Endothelial cell of umbilical vein (primary cell): Measurements from ENCODE around the gene PPP1R12C. TPM values are rescaled to one million over a fixed set of nuclear protein-coding genes. Genes with fewer than 3 reads are reported as not detected.

Experiments
- BruUV-seq: library from RNA; stranded (reverse); fragments of 400-500 nt; replicated peaks from 2 replicates; lab custom pipeline; 2021; lab: Mats Ljungman, UMichigan
- CTCF ChIA-PET: fragments of 300-600, 350-600 bp; sonication (Branson Sonifier 250); formaldehyde crosslinking; loops from one replicate; lab custom pipeline; 2021; ENCODE audit warnings: antibody characterized with exemption, inconsistent platforms; lab: Charles Lee
- POLR2A ChIA-PET: fragments of 300-600, 350-600 bp; sonication (Branson Sonifier 250); formaldehyde crosslinking; loops from one replicate; lab custom pipeline; 2021; ENCODE audit warnings: antibody characterized with exemption, inconsistent platforms; lab: Charles Lee
- DNase-seq: peaks from one replicate; pipeline ENCODE4 v3.0.0-alpha.2; 2011; ENCODE audit warnings: low read depth, low spot score
- FAIRE-seq: peaks from 2 replicates; lab custom pipeline; 2011; peaks lifted over from hg19 to GRCh38; lab: Jason Lieb, UNC
- H2AFZ ChIP-seq: 2 replicates; pipeline ENCODE4 v1.6.0; 2012; ENCODE audit warnings: low read depth, low read length, control low read depth, inconsistent platforms
- H3K27ac ChIP-seq: 2 replicates; pipeline ENCODE4 v1.5.1; 2011; ENCODE audit warnings: low read depth, mild to moderate bottlenecking, control low read depth, low read length, moderate library complexity; ENCODE audit not compliant: insufficient read depth
- H3K27me3 ChIP-seq, 2 experiments: 2 replicates each; pipeline versions ENCODE4 v1.6.0 to v1.6.1; 2011; ENCODE audit warnings: low read length in 2 of 2, mixed read lengths in 1 of 2; ENCODE audit not compliant: control insufficient read depth in 2 of 2, insufficient read depth in 2 of 2
- H3K36me3 ChIP-seq, 2 experiments: 2 replicates in 1 of 2; 3 replicates in 1 of 2; pipeline ENCODE4 v1.5.1; 2011; ENCODE audit warnings: low read length in 2 of 2, mild to moderate bottlenecking in 1 of 2, moderate library complexity in 1 of 2; ENCODE audit not compliant: control insufficient read depth in 2 of 2, insufficient read depth in 2 of 2; ENCODE audit errors: extremely low read depth in 1 of 2
- H3K4me1 ChIP-seq: 3 replicates; pipeline ENCODE4 v1.5.1; 2011; ENCODE audit warnings: mild to moderate bottlenecking, low read length; ENCODE audit not compliant: control insufficient read depth, insufficient read depth; ENCODE audit errors: extremely low read depth
- H3K4me2 ChIP-seq: 2 replicates; pipeline ENCODE4 v1.6.1; 2011; ENCODE audit warnings: low read length, control low read depth, mixed read lengths; ENCODE audit not compliant: insufficient read depth
- H3K4me3 ChIP-seq, 3 experiments: fragments of 200-600 bp in 1 of 3; sonication (generic), shearing (Covaris generic) in 1 of 3; replicated peaks in 1 of 3; 2 replicates each; pipeline ENCODE4 v1.5.1; 2011 to 2016; ENCODE audit warnings: control low read depth in 3 of 3, low read length in 3 of 3, mild to moderate bottlenecking in 2 of 3, inconsistent platforms in 1 of 3, low read depth in 1 of 3, moderate library complexity in 1 of 3; ENCODE audit not compliant: insufficient read depth in 1 of 3
- H3K79me2 ChIP-seq: 2 replicates; pipeline ENCODE4 v1.6.0; 2012; ENCODE audit warnings: low read length, inconsistent platforms; ENCODE audit not compliant: control insufficient read depth, insufficient read depth
- H3K9ac ChIP-seq: replicated peaks from 2 replicates; pipeline ENCODE3; 2011; ENCODE audit warnings: low read length, control low read depth; ENCODE audit not compliant: insufficient read depth; ENCODE audit errors: extremely low read depth
- H3K9me1 ChIP-seq: replicated peaks from 3 replicates; pipeline ENCODE4 v1.6.0; 2011; ENCODE audit warnings: mild to moderate bottlenecking, low read length; ENCODE audit not compliant: control insufficient read depth, insufficient read depth; ENCODE audit errors: extremely low read depth
- H3K9me3 ChIP-seq: replicated peaks from 2 replicates; pipeline ENCODE4 v1.5.1; 2012; ENCODE audit warnings: low read length, inconsistent platforms; ENCODE audit not compliant: control insufficient read depth, insufficient read depth
- H4K20me1 ChIP-seq: replicated peaks from 2 replicates; pipeline ENCODE3; 2011; ENCODE audit warnings: mild to moderate bottlenecking, low read length; ENCODE audit not compliant: control insufficient read depth, insufficient read depth; ENCODE audit errors: extremely low read depth
- EZH2 ChIP-seq: IDR thresholded peaks from 2 replicates; pipeline ENCODE4 v1.6.1; 2012; ENCODE audit warnings: borderline replicate concordance, low read depth, mild to moderate bottlenecking, moderate library complexity, low read length, inconsistent platforms; ENCODE audit not compliant: severe bottlenecking
- FOS ChIP-seq: IDR thresholded peaks from 2 replicates; pipeline ENCODE4 v1.6.1; 2011; ENCODE audit warnings: mild to moderate bottlenecking, low read length, moderate library complexity, borderline replicate concordance; ENCODE audit not compliant: insufficient read depth
- JUN ChIP-seq: IDR thresholded peaks from 2 replicates; pipeline ENCODE4 v1.6.1; 2011; ENCODE audit warnings: borderline replicate concordance, low read depth; ENCODE audit not compliant: insufficient read length, insufficient read depth
- dilution Hi-C: fragments of 300-500 bp; cut with MboI; formaldehyde crosslinking; loops from one replicate; pipeline ENCODE4 v1.15.0; 2019; ENCODE audit warnings: low sequenced_read_pairs; ENCODE audit not compliant: extremely low pct_ligation_motif_present
- intact Hi-C: fragments of 100-400 bp; cut with micrococcal nuclease; formaldehyde crosslinking; loops from one replicate; pipeline ENCODE4 v1.10.0; 2022
- polyA plus RNA-seq, 4 experiments: library from polyadenylated mRNA; depleted of rRNA in 3 of 4; stranded (reverse) in 3 of 4; unstranded in 1 of 4; fragments of >200 nt; gene quantifications; 2 replicates each; pipeline versions ENCODE4 v1.2.1 to v1.2.3, GENCODE V29; 2011 to 2012; ENCODE audit warnings: missing spikeins in 1 of 4
- total RNA-seq: library from RNA; stranded (reverse); gene quantifications from 2 replicates; pipeline ENCODE4 v1.2.3, GENCODE V29; 2021

Gene PPP1R12C
- total and polyA plus RNA-seq, 2 donors (not counting 3 experiments of a cell fraction or from before 2014, with no cell fraction given), result 69.5 to 149 TPM

- CTCF ChIA-PET, result no interaction called here
- FAIRE-seq, result no peak
- intact Hi-C loops, result no loop called here
Observed at GRCh38 chr19:55069865-55070197, 47.6 kb downstream of the PPP1R12C start.

GRCh38 chr19:55068950-55069864 lies 48.2 kb downstream of the PPP1R12C start:
- Histone ChIP-seq H3K9me3 (no peaks in the 10 kb centered on the region), H3K9me1 (no peaks in the 10 kb centered on the region), H3K4me3 (no peak overlapping the region), H3K4me1 (peaks cover 6% of the 10 kb centered on the region), H3K36me3 (no peaks in the 10 kb centered on the region), H3K27me3 (peaks cover 23% of the 10 kb centered on the region in 2 experiments), H3K79me2 (no peaks in the 10 kb centered on the region), H4K20me1 (no peaks in the 10 kb centered on the region), H3K4me2 (no peak overlapping the region), H3K27ac (no peak overlapping the region), H2AFZ (peak overlapping the region; percentile 9), H3K9ac (no peak overlapping the region)
- ChIA-PET CTCF (interaction anchor here (0.9 to 2.5 kb wide), 2 partner anchors 11 to 52 kb away, joined by 3 to 9 read pairs; no protein-coding TSS in a partner anchor), POLR2A (no interaction called here)
- TF ChIP-seq EZH2 (peak; percentile 51), JUN (no peak)
- dilution Hi-C loops (no loop called here), intact Hi-C loops (no loop called here)
- FAIRE-seq (no peak), DNase-seq (no peak)
- BruUV-seq, result no TSS peak

More at GRCh38 chr19:55069865-55070197, 47.6 kb downstream of the PPP1R12C start:
- no peak overlapping the region for H3K4me2 ChIP-seq
- H3K27me3 ChIP-seq, result peaks cover 23% of the 10 kb centered on the region in 2 experiments
- H2AFZ ChIP-seq, result no peak overlapping the region
- dilution Hi-C loops, result no loop called here
- no peaks in the 10 kb centered on the region for H4K20me1 ChIP-seq
- H3K27ac ChIP-seq, result no peak overlapping the region
- H3K9ac ChIP-seq, result no peak overlapping the region
- POLR2A ChIA-PET, result no interaction called here
- H3K4me3 ChIP-seq, result no peak overlapping the region
- no peaks in the 10 kb centered on the region for H3K9me3 ChIP-seq
- TF ChIP-seq EZH2 (no peak), FOS (no peak), JUN (no peak)
- no peaks in the 10 kb centered on the region for H3K9me1 ChIP-seq
- no peaks in the 10 kb centered on the region for H3K36me3 ChIP-seq
- peaks cover 6% of the 10 kb centered on the region for H3K4me1 ChIP-seq
- no peak for DNase-seq
- H3K79me2 ChIP-seq, result no peaks in the 10 kb centered on the region
- BruUV-seq, result no TSS peak
